OCI-LY3 (cell line): ENCODE results near the gene ACSF3.

Source experiments
- CTCF ChIP-seq: fragments of 200-600, 300-600 bp; sonication (generic); IDR thresholded peaks from 2 replicates; pipeline ENCODE4 v1.5.1; 2014; ENCODE audit warnings: antibody characterized with exemption, low read length, low read depth
- EZH2phosphoT487 ChIP-seq: fragments of 200-600 bp; shearing (Covaris generic); IDR thresholded peaks from 2 replicates; pipeline ENCODE4 v1.6.1; 2018; ENCODE audit warnings: antibody characterized with exemption, mixed run types, low read depth

GRCh38 chr16:89137666-89138512 is 44.2 kb downstream of the ACSF3 start:
- TF ChIP-seq CTCF (no peak), EZH2phosphoT487 (no peak)
